ENCODE data around the gene PAK5.

GRCh38 chr20:9677100-9677623 is 161.7 kb downstream of the PAK5 start:
- TF ChIP-seq GATA2 (IDR thresholded peaks at IDR 0.05; ENCODE audit: low read depth, low read length) (no peak), GATA3 (IDR thresholded peaks at IDR 0.05; ENCODE audit: low read depth, low read length) (no peak)

Data from SH-SY5Y (cell line).